ENCODE measurements around the gene BANP. TPM values are rescaled to one million over a fixed set of nuclear protein-coding genes. Genes with fewer than 3 reads are reported as not detected.

BANP gene
- total RNA-seq, 4 donors from 2014 or later = 7.4 to 45.5 (median 20.3) TPM

- Histone ChIP-seq H3K4me1 (no peaks in the 10 kb centered on the region), H3K36me3 (no peaks in the 10 kb centered on the region), H3K4me3 (no peak overlapping the region), H3K27ac (no peak overlapping the region), H3K9me3 (no peaks in the 10 kb centered on the region), H3K27me3 (no peaks in the 10 kb centered on the region)
- intact Hi-C loops (cut with DNase I; ENCODE audit: low total_unique reads) = no loop called here
- TF ChIP-seq, protein P1, sequence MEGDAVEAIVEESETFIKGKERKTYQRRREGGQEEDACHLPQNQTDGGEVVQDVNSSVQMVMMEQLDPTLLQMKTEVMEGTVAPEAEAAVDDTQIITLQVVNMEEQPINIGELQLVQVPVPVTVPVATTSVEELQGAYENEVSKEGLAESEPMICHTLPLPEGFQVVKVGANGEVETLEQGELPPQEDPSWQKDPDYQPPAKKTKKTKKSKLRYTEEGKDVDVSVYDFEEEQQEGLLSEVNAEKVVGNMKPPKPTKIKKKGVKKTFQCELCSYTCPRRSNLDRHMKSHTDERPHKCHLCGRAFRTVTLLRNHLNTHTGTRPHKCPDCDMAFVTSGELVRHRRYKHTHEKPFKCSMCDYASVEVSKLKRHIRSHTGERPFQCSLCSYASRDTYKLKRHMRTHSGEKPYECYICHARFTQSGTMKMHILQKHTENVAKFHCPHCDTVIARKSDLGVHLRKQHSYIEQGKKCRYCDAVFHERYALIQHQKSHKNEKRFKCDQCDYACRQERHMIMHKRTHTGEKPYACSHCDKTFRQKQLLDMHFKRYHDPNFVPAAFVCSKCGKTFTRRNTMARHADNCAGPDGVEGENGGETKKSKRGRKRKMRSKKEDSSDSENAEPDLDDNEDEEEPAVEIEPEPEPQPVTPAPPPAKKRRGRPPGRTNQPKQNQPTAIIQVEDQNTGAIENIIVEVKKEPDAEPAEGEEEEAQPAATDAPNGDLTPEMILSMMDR (IDR thresholded peaks at IDR 0.05) = no peak
- no peak for TF ChIP-seq POLR2A (IDR thresholded peaks at IDR 0.05)
- DNase-seq = no peak
Observed at GRCh38 chr16:87946596-87947347, 4.5 kb upstream of the BANP start.

DNA sequence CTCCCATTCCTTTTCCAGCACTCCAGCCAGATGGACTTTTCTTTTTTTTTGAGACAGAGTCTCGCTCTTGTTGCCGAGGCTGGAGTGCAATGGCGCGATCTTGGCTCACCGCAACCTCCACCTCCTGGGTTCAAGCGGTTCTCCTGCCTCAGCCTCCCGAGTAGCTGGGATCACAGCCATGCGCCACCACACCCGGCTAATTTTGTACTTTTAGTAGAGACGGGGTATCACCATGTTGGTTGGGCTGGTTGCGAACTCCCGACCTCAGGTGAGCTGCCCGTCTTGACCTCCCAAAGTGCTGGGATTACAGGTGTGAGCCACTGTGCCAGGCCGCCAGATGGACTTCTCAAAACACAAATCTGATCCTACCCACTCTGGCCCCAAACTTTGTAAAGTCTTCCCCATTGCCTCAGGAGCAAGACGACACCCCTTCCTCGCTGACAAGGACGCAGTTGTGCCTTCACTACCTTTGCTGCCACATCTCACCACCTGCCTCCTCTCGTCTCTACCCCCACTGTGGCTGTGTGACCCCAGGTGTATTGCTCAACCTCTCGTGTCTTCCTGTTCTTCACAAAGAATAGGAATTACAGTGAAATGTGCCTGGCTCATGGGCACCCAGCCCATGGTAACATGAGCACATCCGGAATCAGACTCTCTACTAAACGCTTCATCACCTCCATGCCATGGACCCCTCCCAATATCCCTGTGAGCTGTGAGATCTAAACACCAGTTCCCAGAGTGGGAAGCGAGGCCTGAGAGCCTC, 3.7 kb upstream of the BANP start:
- H3K9me3 ChIP-seq = no peaks in the 10 kb centered on the region
- no peak overlapping the region for H3K4me3 ChIP-seq
- TF ChIP-seq, protein P1 (IDR thresholded peaks at IDR 0.05) = no peak
- TF ChIP-seq POLR2A (IDR thresholded peaks at IDR 0.05) = no peak
- intact Hi-C loops (cut with DNase I; ENCODE audit: low total_unique reads) = no loop called here
- no peak for DNase-seq
- H3K27ac ChIP-seq = no peak overlapping the region
- H3K27me3 ChIP-seq = no peaks in the 10 kb centered on the region
- no peaks in the 10 kb centered on the region for H3K36me3 ChIP-seq
- no peaks in the 10 kb centered on the region for H3K4me1 ChIP-seq

GRCh38 chr16:87948119-87948545, 3.1 kb upstream of the BANP start:
- no peak for TF ChIP-seq POLR2A (IDR thresholded peaks at IDR 0.05)
- TF ChIP-seq, protein P1 (IDR thresholded peaks at IDR 0.05) = no peak
- no peak overlapping the region for H3K27ac ChIP-seq
- H3K9me3 ChIP-seq = no peaks in the 10 kb centered on the region
- DNase-seq = no peak
- H3K4me3 ChIP-seq = no peak overlapping the region
- H3K36me3 ChIP-seq = no peaks in the 10 kb centered on the region
- intact Hi-C loops (cut with DNase I; ENCODE audit: low total_unique reads) = no loop called here
- H3K4me1 ChIP-seq = no peaks in the 10 kb centered on the region
- H3K27me3 ChIP-seq = no peaks in the 10 kb centered on the region

GRCh38 chr16:87948735-87949070, 2.5 kb upstream of the BANP start:
- intact Hi-C loops (cut with DNase I; ENCODE audit: low total_unique reads) = no loop called here
- no peak overlapping the region for H3K4me3 ChIP-seq
- no peak overlapping the region for H3K27ac ChIP-seq
- H3K27me3 ChIP-seq = no peaks in the 10 kb centered on the region
- no peaks in the 10 kb centered on the region for H3K36me3 ChIP-seq
- H3K9me3 ChIP-seq = no peaks in the 10 kb centered on the region
- no peak for DNase-seq
- peaks cover 0 to 2% of the 10 kb centered on the region in 2 donors for H3K4me1 ChIP-seq
- TF ChIP-seq, protein P1 (IDR thresholded peaks at IDR 0.05) = no peak
- no peak for TF ChIP-seq POLR2A (IDR thresholded peaks at IDR 0.05)

- no peak overlapping the region for H3K4me3 ChIP-seq
- no peaks in the 10 kb centered on the region for H3K9me3 ChIP-seq
- H3K4me1 ChIP-seq = peaks cover 0 to 3% of the 10 kb centered on the region in 2 donors
- intact Hi-C loops (cut with DNase I; ENCODE audit: low total_unique reads) = no loop called here
- no peaks in the 10 kb centered on the region for H3K27me3 ChIP-seq
- no peak overlapping the region for H3K27ac ChIP-seq
- no peak for DNase-seq
- H3K36me3 ChIP-seq = no peaks in the 10 kb centered on the region
- no peak for TF ChIP-seq POLR2A (IDR thresholded peaks at IDR 0.05)
- TF ChIP-seq, protein P1 (IDR thresholded peaks at IDR 0.05) = no peak
Observed at GRCh38 chr16:87949071-87949744, 2.0 kb upstream of the BANP start.
